ENCODE results near the gene FLYWCH2. TPM values are rescaled to one million over a fixed set of nuclear protein-coding genes. Genes with fewer than 3 reads are reported as not detected.

FLYWCH2 gene
- 10.1 TPM for polyA plus RNA-seq (2013, experiment 1 of 2)
- polyA plus RNA-seq (2013, experiment 2 of 2) = 11.1 TPM

DNA sequence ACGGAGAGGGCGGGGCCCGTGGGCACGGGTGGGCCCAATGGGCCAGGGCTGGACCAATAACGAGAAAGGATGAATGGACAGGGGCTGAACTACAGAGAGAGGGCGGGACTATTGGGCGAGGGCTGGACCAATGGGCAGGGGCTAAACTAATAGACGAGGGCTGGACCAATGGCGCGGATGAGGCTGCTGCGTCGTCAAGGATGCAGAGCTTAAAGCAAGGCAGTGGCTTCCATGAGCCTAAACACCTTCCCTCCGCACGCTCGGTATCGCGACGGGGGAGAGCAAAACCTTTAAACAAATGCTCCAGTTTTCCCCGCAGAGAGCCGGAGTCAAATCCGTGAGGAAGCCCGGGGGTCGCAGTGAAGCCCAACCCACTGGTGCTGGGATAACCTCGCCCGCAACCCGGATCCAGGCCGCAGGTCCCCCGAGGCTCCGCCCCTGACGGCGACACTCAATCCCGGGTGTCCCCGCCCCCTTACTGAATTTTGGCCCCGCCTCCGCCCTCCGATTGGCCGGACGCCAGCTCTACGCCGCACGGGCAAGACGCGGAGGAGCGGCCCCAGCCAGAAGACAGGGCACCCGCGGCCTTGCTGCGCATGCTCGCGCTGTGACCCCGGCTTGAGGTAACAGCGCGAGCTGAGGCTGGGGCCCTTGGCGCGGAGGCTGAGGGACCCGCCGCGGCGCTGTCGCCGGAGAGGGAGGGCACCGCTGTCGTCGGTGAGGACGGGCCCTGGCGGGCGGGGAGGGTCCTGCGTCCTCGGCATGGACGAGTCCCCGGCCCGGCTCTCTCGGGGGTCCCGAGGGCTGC, at the start of gene FLYWCH2:
Gene FLYWCH2, plus strand, starts transcription at position 566 of the 808 bp plus-strand sequence. CDS start 13,235 bp downstream, outside the sequence.
- peak; percentile 99 for DNase-seq
- Histone ChIP-seq H3K79me1 (ENCODE audit: low read length) (no peaks in the 10 kb centered on the region), H3K4me1 (ENCODE audit: control insufficient read depth, low read depth, low read length) (no peaks in the 10 kb centered on the region), H3K18ac (ENCODE audit: low read length) (no peak within 1 kb of the TSS), H3K36me3 (ENCODE audit: control insufficient read depth, insufficient read depth, low read length) (no peaks in the 10 kb centered on the region), H3K4me2 (ENCODE audit: low read length) (peak within 1 kb of the TSS; percentile 79), H3K79me2 (ENCODE audit: control insufficient read depth, insufficient read depth, low read length) (no peaks in the 10 kb centered on the region), H2BK120ac (ENCODE audit: low read depth, low read length) (no peak within 1 kb of the TSS), H3K27ac (ENCODE audit: low read depth, low read length) (peak within 1 kb of the TSS; percentile 6), H3K9ac (ENCODE audit: low read length) (peak within 1 kb of the TSS; percentile 90), H2AK5ac (ENCODE audit: low read length) (no peak within 1 kb of the TSS), H2BK15ac (replicated peaks; ENCODE audit: low read depth) (no peak within 1 kb of the TSS), H3K4me3 (ENCODE audit: low read length) (peak within 1 kb of the TSS; percentile 67), H4K8ac (ENCODE audit: low read depth, low read length) (no peak within 1 kb of the TSS), H3K4ac (ENCODE audit: low read depth, low read length) (no peak within 1 kb of the TSS), H3K56ac (ENCODE audit: low read length) (peak within 1 kb of the TSS; percentile 95), H3K27me3 (ENCODE audit: insufficient read depth, low read length, poor library complexity) (no peaks in the 10 kb centered on the region), H3K23ac (ENCODE audit: low read length) (no peak within 1 kb of the TSS), H4K5ac (ENCODE audit: low read length) (no peak within 1 kb of the TSS), H2BK5ac (ENCODE audit: low read length) (no peak within 1 kb of the TSS)
- no CpG with 5 or more reads among the region's 73 CpGs for WGBS (ENCODE audit: extremely low coverage, insufficient coverage, low lambda C conversion rate)

- Histone ChIP-seq H4K5ac (ENCODE audit: low read length) (no peak overlapping the region), H3K23ac (ENCODE audit: low read length) (no peak overlapping the region), H3K4ac (ENCODE audit: low read depth, low read length) (no peak overlapping the region), H3K36me3 (ENCODE audit: control insufficient read depth, insufficient read depth, low read length) (no peaks in the 10 kb centered on the region), H3K27ac (ENCODE audit: low read depth, low read length) (no peak overlapping the region), H3K4me3 (ENCODE audit: low read length) (no peak overlapping the region), H2BK5ac (ENCODE audit: low read length) (no peak overlapping the region), H3K4me2 (ENCODE audit: low read length) (no peak overlapping the region), H2BK15ac (replicated peaks; ENCODE audit: low read depth) (no peak overlapping the region), H3K9ac (ENCODE audit: low read length) (no peak overlapping the region), H3K79me2 (ENCODE audit: control insufficient read depth, insufficient read depth, low read length) (no peaks in the 10 kb centered on the region), H2AK5ac (ENCODE audit: low read length) (no peak overlapping the region), H2BK120ac (ENCODE audit: low read depth, low read length) (no peak overlapping the region), H3K79me1 (ENCODE audit: low read length) (no peaks in the 10 kb centered on the region), H3K4me1 (ENCODE audit: control insufficient read depth, low read depth, low read length) (peaks cover 7% of the 10 kb centered on the region), H3K56ac (ENCODE audit: low read length) (no peak overlapping the region), H3K18ac (ENCODE audit: low read length) (no peak overlapping the region), H4K8ac (ENCODE audit: low read depth, low read length) (no peak overlapping the region), H3K27me3 (ENCODE audit: insufficient read depth, low read length, poor library complexity) (no peaks in the 10 kb centered on the region)
- whole genome bisulfite sequencing (ENCODE audit: extremely low coverage, insufficient coverage, low lambda C conversion rate) = no CpG with 5 or more reads among the region's 7 CpGs
- no peak for DNase-seq
Measured at GRCh38 chr16:2833776-2834175, 49.2 kb upstream of the FLYWCH2 start.

DNA sequence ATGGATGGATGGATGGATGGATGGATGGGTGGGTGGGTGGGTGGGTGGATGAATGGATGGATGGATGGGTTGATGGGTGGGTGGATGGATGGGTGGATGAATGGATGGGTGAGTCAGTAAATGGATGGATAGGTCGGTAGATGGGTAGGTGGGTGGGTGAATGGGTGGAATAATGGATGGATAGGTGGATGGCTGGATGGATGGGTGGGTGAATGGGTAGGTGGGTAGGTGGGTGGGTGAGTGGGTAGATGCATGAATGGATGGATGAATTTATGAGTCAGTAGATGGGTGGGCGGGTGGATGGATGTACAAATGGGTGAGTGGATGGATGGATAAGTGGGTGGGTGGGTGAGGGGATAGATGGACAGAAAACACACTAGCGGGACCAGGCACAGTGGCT, 48.0 kb upstream of the FLYWCH2 start:
- peak overlapping the region; percentile 63 for H3K27ac ChIP-seq (ENCODE audit: low read depth, low read length)
- no peak overlapping the region for H2AK5ac ChIP-seq (ENCODE audit: low read length)
- WGBS (ENCODE audit: extremely low coverage, insufficient coverage, low lambda C conversion rate) = no CpG with 5 or more reads among the region's 3 CpGs

DNA sequence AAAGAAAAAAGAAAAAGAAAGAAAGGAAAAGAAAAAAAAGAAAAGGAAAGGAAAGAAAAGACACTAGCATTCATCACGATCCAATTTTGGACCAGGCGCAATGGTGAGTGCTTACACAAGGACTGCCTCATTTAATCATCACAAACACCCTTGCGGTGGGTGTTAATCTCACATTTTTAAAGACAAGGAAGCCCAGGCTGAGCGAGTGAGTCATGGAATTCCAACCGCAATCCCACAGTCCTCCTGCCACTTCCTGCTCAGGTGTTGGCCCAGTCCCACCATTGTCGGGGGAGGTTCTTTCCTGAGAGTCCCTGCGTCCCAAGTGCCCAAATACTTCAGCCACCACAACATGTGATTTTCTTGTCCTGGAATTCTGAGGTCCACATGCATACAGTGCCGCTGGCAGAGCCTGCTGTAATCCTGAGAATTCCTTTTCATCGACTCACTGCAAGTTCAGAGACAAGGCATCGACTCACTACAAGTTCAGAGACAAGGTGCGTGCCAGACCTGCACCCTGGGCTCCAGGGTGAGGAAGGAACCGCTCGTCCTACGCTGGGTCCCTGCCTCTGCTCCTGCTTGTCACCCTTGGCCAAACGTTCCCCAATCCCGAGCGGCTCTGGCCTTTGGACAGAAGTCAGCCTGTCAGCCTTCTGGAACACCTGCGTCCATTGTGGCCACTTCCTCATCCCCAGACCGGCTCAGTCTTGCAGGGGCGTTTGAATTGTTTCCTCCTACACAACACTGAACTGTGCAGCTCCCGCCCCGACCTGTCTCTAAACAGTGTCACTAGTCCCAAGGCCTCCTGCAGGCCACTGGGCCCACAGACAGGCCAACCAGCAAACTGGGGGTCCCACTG, 47.1 kb upstream of the FLYWCH2 start:
- Histone ChIP-seq H3K4me1 (ENCODE audit: control insufficient read depth, low read depth, low read length) (peaks cover 7% of the 10 kb centered on the region), H3K27me3 (ENCODE audit: insufficient read depth, low read length, poor library complexity) (no peaks in the 10 kb centered on the region), H3K56ac (ENCODE audit: low read length) (peak overlapping the region; percentile 65), H3K23ac (ENCODE audit: low read length) (no peak overlapping the region), H3K4me2 (ENCODE audit: low read length) (no peak overlapping the region), H2BK5ac (ENCODE audit: low read length) (peak overlapping the region; percentile 43), H3K27ac (ENCODE audit: low read depth, low read length) (peak overlapping the region; percentile 82), H4K8ac (ENCODE audit: low read depth, low read length) (no peak overlapping the region), H3K79me2 (ENCODE audit: control insufficient read depth, insufficient read depth, low read length) (no peaks in the 10 kb centered on the region), H3K4me3 (ENCODE audit: low read length) (no peak overlapping the region), H2AK5ac (ENCODE audit: low read length) (peak overlapping the region; percentile 78), H3K4ac (ENCODE audit: low read depth, low read length) (peak overlapping the region; percentile 28), H2BK120ac (ENCODE audit: low read depth, low read length) (peak overlapping the region; percentile 31), H3K36me3 (ENCODE audit: control insufficient read depth, insufficient read depth, low read length) (no peaks in the 10 kb centered on the region), H3K9ac (ENCODE audit: low read length) (no peak overlapping the region), H3K18ac (ENCODE audit: low read length) (peak overlapping the region; percentile 32), H4K5ac (ENCODE audit: low read length) (no peak overlapping the region), H2BK15ac (replicated peaks; ENCODE audit: low read depth) (no peak overlapping the region), H3K79me1 (ENCODE audit: low read length) (no peaks in the 10 kb centered on the region)
- peak; percentile 99 for DNase-seq
- WGBS (ENCODE audit: extremely low coverage, insufficient coverage, low lambda C conversion rate) = no CpG with 5 or more reads among the region's 22 CpGs

More for the DNA sequence above, 48.0 kb upstream of the FLYWCH2 start:
- H3K4ac ChIP-seq (ENCODE audit: low read depth, low read length) = no peak overlapping the region
- H3K79me1 ChIP-seq (ENCODE audit: low read length) = no peaks in the 10 kb centered on the region
- no peak overlapping the region for H3K9ac ChIP-seq (ENCODE audit: low read length)
- peak overlapping the region; percentile 64 for H3K56ac ChIP-seq (ENCODE audit: low read length)
- H3K4me3 ChIP-seq (ENCODE audit: low read length) = no peak overlapping the region
- H3K4me2 ChIP-seq (ENCODE audit: low read length) = no peak overlapping the region
- peaks cover 7% of the 10 kb centered on the region for H3K4me1 ChIP-seq (ENCODE audit: control insufficient read depth, low read depth, low read length)
- H2BK15ac ChIP-seq (replicated peaks; ENCODE audit: low read depth) = no peak overlapping the region
- no peak for DNase-seq
- no peak overlapping the region for H2BK5ac ChIP-seq (ENCODE audit: low read length)
- no peak overlapping the region for H2BK120ac ChIP-seq (ENCODE audit: low read depth, low read length)
- no peaks in the 10 kb centered on the region for H3K79me2 ChIP-seq (ENCODE audit: control insufficient read depth, insufficient read depth, low read length)
- H3K27me3 ChIP-seq (ENCODE audit: insufficient read depth, low read length, poor library complexity) = no peaks in the 10 kb centered on the region
- no peak overlapping the region for H3K23ac ChIP-seq (ENCODE audit: low read length)
- H4K8ac ChIP-seq (ENCODE audit: low read depth, low read length) = no peak overlapping the region
- H3K18ac ChIP-seq (ENCODE audit: low read length) = peak overlapping the region; percentile 13
- H4K5ac ChIP-seq (ENCODE audit: low read length) = no peak overlapping the region
- no peaks in the 10 kb centered on the region for H3K36me3 ChIP-seq (ENCODE audit: control insufficient read depth, insufficient read depth, low read length)

- no peak overlapping the region for H4K5ac ChIP-seq (ENCODE audit: low read length)
- H3K4me2 ChIP-seq (ENCODE audit: low read length) = no peak overlapping the region
- peak overlapping the region; percentile 28 for H3K4ac ChIP-seq (ENCODE audit: low read depth, low read length)
- no peak overlapping the region for H2BK5ac ChIP-seq (ENCODE audit: low read length)
- peaks cover 7% of the 10 kb centered on the region for H3K4me1 ChIP-seq (ENCODE audit: control insufficient read depth, low read depth, low read length)
- no peaks in the 10 kb centered on the region for H3K27me3 ChIP-seq (ENCODE audit: insufficient read depth, low read length, poor library complexity)
- no peak overlapping the region for H3K23ac ChIP-seq (ENCODE audit: low read length)
- H3K4me3 ChIP-seq (ENCODE audit: low read length) = no peak overlapping the region
- peak overlapping the region; percentile 51 for H2AK5ac ChIP-seq (ENCODE audit: low read length)
- no peak overlapping the region for H4K8ac ChIP-seq (ENCODE audit: low read depth, low read length)
- 100% methylated on average over 3 of the region's 13 CpGs for WGBS (ENCODE audit: extremely low coverage, insufficient coverage, low lambda C conversion rate)
- H3K56ac ChIP-seq (ENCODE audit: low read length) = peak overlapping the region; percentile 65
- DNase-seq = no peak
- no peak overlapping the region for H2BK15ac ChIP-seq (replicated peaks; ENCODE audit: low read depth)
- peak overlapping the region; percentile 16 for H3K9ac ChIP-seq (ENCODE audit: low read length)
- H3K79me2 ChIP-seq (ENCODE audit: control insufficient read depth, insufficient read depth, low read length) = no peaks in the 10 kb centered on the region
- no peak overlapping the region for H3K18ac ChIP-seq (ENCODE audit: low read length)
- no peaks in the 10 kb centered on the region for H3K36me3 ChIP-seq (ENCODE audit: control insufficient read depth, insufficient read depth, low read length)
- H3K79me1 ChIP-seq (ENCODE audit: low read length) = no peaks in the 10 kb centered on the region
- H3K27ac ChIP-seq (ENCODE audit: low read depth, low read length) = peak overlapping the region; percentile 82
- peak overlapping the region; percentile 31 for H2BK120ac ChIP-seq (ENCODE audit: low read depth, low read length)
Measured at GRCh38 chr16:2836646-2837508, 46.1 kb upstream of the FLYWCH2 start.
